HUES6 (cell line): ENCODE data around the gene TSPAN4.
A peak's percentile ranks its signal among the peaks of the same experiment; 100 is the strongest.

Experiments used
- H3K27ac ChIP-seq: 2 replicates; pipeline ENCODE4 v1.7.0; 2013; ENCODE audit warnings: low read depth, mild to moderate bottlenecking, low read length, inconsistent platforms
- H3K27me3 ChIP-seq: 2 replicates; pipeline ENCODE4 v1.6.1; 2013; ENCODE audit warnings: low read length; ENCODE audit not compliant: control insufficient read depth, insufficient read depth
- H3K36me3 ChIP-seq: 2 replicates; pipeline ENCODE4 v1.6.1; 2013; ENCODE audit warnings: low read length; ENCODE audit not compliant: control insufficient read depth, insufficient read depth
- H3K4me1 ChIP-seq: 2 replicates; pipeline ENCODE4 v1.6.1; 2013; ENCODE audit warnings: low read length; ENCODE audit not compliant: control insufficient read depth, insufficient read depth
- H3K4me3 ChIP-seq: 2 replicates; pipeline ENCODE4 v1.5.1; 2013; ENCODE audit warnings: low read depth, low read length
- H3K9ac ChIP-seq: one replicate; pipeline ENCODE4 v1.6.1; 2013; ENCODE audit warnings: mild to moderate bottlenecking, low read length
- H3K9me3 ChIP-seq: 2 replicates; pipeline ENCODE4 v1.6.1; 2013; ENCODE audit warnings: low read depth, low read length; ENCODE audit not compliant: control insufficient read depth, insufficient read depth

Gene TSPAN4

GRCh38 chr11:809287-810039 is 33.2 kb upstream of the TSPAN4 start, which contains the start of gene RPLP2:
RPLP2 (plus strand) TSS chr11:809967; CDS start chr11:810235, 268 bp downstream.
- peak within 1 kb of the TSS; percentile 99 for H3K27ac ChIP-seq
- H3K9me3 ChIP-seq = no peaks in the 10 kb centered on the region
- peaks cover 33% of the 10 kb centered on the region for H3K36me3 ChIP-seq
- H3K4me1 ChIP-seq = peaks cover 14% of the 10 kb centered on the region
- no peaks in the 10 kb centered on the region for H3K27me3 ChIP-seq
- H3K9ac ChIP-seq = peak within 1 kb of the TSS; percentile 97
- peak within 1 kb of the TSS; percentile 93 for H3K4me3 ChIP-seq

- Histone ChIP-seq H3K27ac (peak overlapping the region; percentile 99), H3K4me1 (peaks cover 11% of the 10 kb centered on the region), H3K27me3 (no peaks in the 10 kb centered on the region), H3K9ac (peak overlapping the region; percentile 97), H3K36me3 (peaks cover 33% of the 10 kb centered on the region), H3K4me3 (peak overlapping the region; percentile 93), H3K9me3 (no peaks in the 10 kb centered on the region)
Measured at GRCh38 chr11:810040-810567, 32.5 kb upstream of the TSPAN4 start.

GRCh38 chr11:811446-812245 is 31.0 kb upstream of the TSPAN4 start:
- peaks cover 33% of the 10 kb centered on the region for H3K36me3 ChIP-seq
- H3K4me3 ChIP-seq = peak overlapping the region; percentile 93
- peaks cover 11% of the 10 kb centered on the region; the same call in 1 of the 2 replicates for H3K4me1 ChIP-seq
- no peaks in the 10 kb centered on the region for H3K27me3 ChIP-seq
- H3K9me3 ChIP-seq = no peaks in the 10 kb centered on the region
- H3K27ac ChIP-seq = peak overlapping the region; percentile 99; the same call in 1 of the 2 replicates
- peak overlapping the region; percentile 97 for H3K9ac ChIP-seq

GRCh38 chr11:812390-812789 is 30.3 kb upstream of the TSPAN4 start:
- H3K9ac ChIP-seq = no peak overlapping the region
- H3K36me3 ChIP-seq = peaks cover 33% of the 10 kb centered on the region
- no peak overlapping the region for H3K27ac ChIP-seq
- no peaks in the 10 kb centered on the region for H3K27me3 ChIP-seq
- peaks cover 11% of the 10 kb centered on the region; the same call in 1 of the 2 replicates for H3K4me1 ChIP-seq
- H3K9me3 ChIP-seq = no peaks in the 10 kb centered on the region
- no peak overlapping the region for H3K4me3 ChIP-seq

GRCh38 chr11:813072-813455 is 29.6 kb upstream of the TSPAN4 start:
- Histone ChIP-seq H3K4me3 (no peak overlapping the region), H3K27ac (no peak overlapping the region), H3K36me3 (peaks cover 33% of the 10 kb centered on the region), H3K4me1 (peaks cover 11% of the 10 kb centered on the region; the same call in 1 of the 2 replicates), H3K9me3 (no peaks in the 10 kb centered on the region), H3K27me3 (no peaks in the 10 kb centered on the region), H3K9ac (peak overlapping the region; percentile 17)

GRCh38 chr11:813456-814096 is 29.1 kb upstream of the TSPAN4 start:
- Histone ChIP-seq H3K9ac (peak overlapping the region; percentile 17), H3K36me3 (peaks cover 33% of the 10 kb centered on the region), H3K27me3 (no peaks in the 10 kb centered on the region), H3K4me1 (peaks cover 13% of the 10 kb centered on the region), H3K4me3 (no peak overlapping the region), H3K27ac (no peak overlapping the region), H3K9me3 (no peaks in the 10 kb centered on the region)

GRCh38 chr11:815675-816432 is 26.8 kb upstream of the TSPAN4 start:
- Histone ChIP-seq H3K27me3 (no peaks in the 10 kb centered on the region), H3K9me3 (no peaks in the 10 kb centered on the region), H3K4me1 (peaks cover 17% of the 10 kb centered on the region), H3K9ac (no peak overlapping the region), H3K36me3 (peaks cover 32% of the 10 kb centered on the region), H3K27ac (no peak overlapping the region), H3K4me3 (no peak overlapping the region)

- Histone ChIP-seq H3K36me3 (peaks cover 26% of the 10 kb centered on the region), H3K4me3 (no peak overlapping the region), H3K9me3 (no peaks in the 10 kb centered on the region), H3K9ac (no peak overlapping the region), H3K27ac (no peak overlapping the region), H3K27me3 (no peaks in the 10 kb centered on the region), H3K4me1 (peaks cover 12% of the 10 kb centered on the region)
Measured at GRCh38 chr11:816433-816779, 26.2 kb upstream of the TSPAN4 start.

GRCh38 chr11:818396-819128 is 24.1 kb upstream of the TSPAN4 start, which contains the start of gene PNPLA2:
PNPLA2 (plus strand) TSS chr11:818914; CDS start chr11:819719, 805 bp downstream.
- Histone ChIP-seq H3K27ac (no peak within 1 kb of the TSS), H3K9me3 (no peaks in the 10 kb centered on the region), H3K36me3 (peaks cover 13% of the 10 kb centered on the region), H3K4me1 (peaks cover 10% of the 10 kb centered on the region), H3K27me3 (no peaks in the 10 kb centered on the region; the same call in 1 of the 2 replicates), H3K9ac (peak within 1 kb of the TSS; percentile 84), H3K4me3 (peak within 1 kb of the TSS; percentile 86)
